Vagina (tissue), 2 donors: ENCODE measurements around the gene KIF26A.

Source experiments
- POLR2A ChIP-seq, 2 donors: fragments of 450-650 bp; IDR thresholded peaks; one replicate each; pipeline ENCODE4 v1.6.1; 2017; ENCODE audit warnings: antibody characterized with exemption in 2 of 2, mild to moderate bottlenecking in 2 of 2, moderate library complexity in 2 of 2
- POLR2AphosphoS5 ChIP-seq, 2 donors: sonication (generic); formaldehyde crosslinking; IDR thresholded peaks; one replicate each; pipeline ENCODE4 v1.9.0; 2017; ENCODE audit warnings: antibody characterized with exemption in 2 of 2, mild to moderate bottlenecking in 2 of 2, low read depth in 1 of 2; ENCODE audit not compliant: insufficient read depth in 1 of 2

DNA sequence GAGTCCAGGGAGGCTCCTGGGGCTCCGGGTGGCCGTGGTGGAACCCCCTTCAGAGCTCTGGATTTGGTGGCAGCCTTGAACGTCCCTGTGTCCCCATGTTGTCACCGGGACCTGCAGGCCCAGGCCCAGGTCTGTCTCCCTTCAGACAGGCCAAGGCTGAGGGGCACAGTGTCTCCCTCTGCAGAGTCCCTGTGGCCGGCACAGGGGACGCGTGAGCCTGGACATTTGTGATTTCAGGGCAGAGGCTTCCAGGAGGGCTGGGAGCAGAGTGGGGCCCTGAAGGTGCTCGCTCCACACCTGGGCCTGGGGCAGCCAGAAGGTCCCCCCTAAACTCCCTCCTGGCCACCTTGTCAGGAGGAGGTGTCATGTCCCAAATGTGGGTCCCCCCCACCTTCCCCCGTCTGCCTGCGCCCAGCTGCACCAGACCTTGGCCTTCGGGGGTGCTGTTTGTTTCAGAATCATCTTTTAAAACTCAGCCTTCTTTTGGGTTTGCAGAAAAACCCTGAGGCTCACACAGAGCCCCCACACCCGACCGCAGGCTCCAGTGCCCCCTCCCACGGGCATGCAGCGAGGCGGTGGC is 47.6 kb downstream of the KIF26A start:
- TF ChIP-seq POLR2A (IDR thresholded peaks at IDR 0.05) (no peak), POLR2AphosphoS5 (IDR thresholded peaks at IDR 0.05; ENCODE audit: insufficient read depth in 1 of 2, low read depth in 1 of 2) (no peak)
